Measurements from ENCODE around the gene CDC40.

CDC40 gene

GRCh38 chr6:110180228-110181008 lies at the start of gene CDC40:
CDC40 (plus strand) TSS chr6:110180427; CDS start chr6:110180445, 18 bp downstream.
- ATAC-seq, result peak; percentile 34
- TF ChIP-seq SNAI2 (CRISPR knock-in tag; IDR thresholded peaks at IDR 0.05) (no peak), CSRNP3 (CRISPR knock-in tag; IDR thresholded peaks at IDR 0.05) (no peak)

- ATAC-seq, result no peak
- TF ChIP-seq TSHZ2 (CRISPR knock-in tag; IDR thresholded peaks at IDR 0.05), result no peak
- TF ChIP-seq SNAI2 (CRISPR knock-in tag; IDR thresholded peaks at IDR 0.05), result no peak
- TF ChIP-seq ARNTL (CRISPR knock-in tag; IDR thresholded peaks at IDR 0.05; ENCODE audit: borderline replicate concordance, low read depth), result no peak
- TF ChIP-seq TCF4 (CRISPR knock-in tag; IDR thresholded peaks at IDR 0.05; ENCODE audit: borderline replicate concordance), result no peak
- TF ChIP-seq OSR1 (CRISPR knock-in tag; IDR thresholded peaks at IDR 0.05), result no peak
- no peak for TF ChIP-seq TOX (CRISPR knock-in tag; IDR thresholded peaks at IDR 0.05; ENCODE audit: borderline replicate concordance)
- TF ChIP-seq PPARA (CRISPR knock-in tag; IDR thresholded peaks at IDR 0.05; ENCODE audit: borderline replicate concordance), result no peak
- no peak for TF ChIP-seq RARB (CRISPR knock-in tag; IDR thresholded peaks at IDR 0.05)
These were observed 42.0 kb upstream of the CDC40 start for GRCh38 chr6:110137924-110138887.

- no peak for ATAC-seq
- TF ChIP-seq SNAI2 (CRISPR knock-in tag; IDR thresholded peaks at IDR 0.05) (no peak), ZNF565 (CRISPR knock-in tag; conservative IDR thresholded peaks at IDR 0.05; ENCODE audit: low read depth) (no peak), ZFP3 (CRISPR knock-in tag; IDR thresholded peaks at IDR 0.05) (no peak), CSRNP3 (CRISPR knock-in tag; IDR thresholded peaks at IDR 0.05) (no peak), CREB5 (CRISPR knock-in tag; IDR thresholded peaks at IDR 0.05; ENCODE audit: low read depth) (no peak), TOX (CRISPR knock-in tag; IDR thresholded peaks at IDR 0.05; ENCODE audit: borderline replicate concordance) (no peak), OSR1 (CRISPR knock-in tag; IDR thresholded peaks at IDR 0.05) (no peak), POU6F1 (CRISPR knock-in tag; IDR thresholded peaks at IDR 0.05; ENCODE audit: borderline replicate concordance, low read depth) (no peak), ISL1 (CRISPR knock-in tag; IDR thresholded peaks at IDR 0.05) (no peak), PATZ1 (CRISPR knock-in tag; IDR thresholded peaks at IDR 0.05; ENCODE audit: borderline replicate concordance) (no peak), ESRRG (CRISPR knock-in tag; IDR thresholded peaks at IDR 0.05) (no peak), TCF4 (CRISPR knock-in tag; IDR thresholded peaks at IDR 0.05; ENCODE audit: borderline replicate concordance) (no peak), GLIS3 (CRISPR knock-in tag; IDR thresholded peaks at IDR 0.05) (no peak), PPARA (CRISPR knock-in tag; IDR thresholded peaks at IDR 0.05; ENCODE audit: borderline replicate concordance) (no peak), RARB (CRISPR knock-in tag; IDR thresholded peaks at IDR 0.05) (no peak), TSHZ2 (CRISPR knock-in tag; IDR thresholded peaks at IDR 0.05) (no peak), ZFP30 (CRISPR knock-in tag; IDR thresholded peaks at IDR 0.05) (no peak), ZNF8 (CRISPR knock-in tag; IDR thresholded peaks at IDR 0.05) (no peak)
These were observed 41.2 kb upstream of the CDC40 start for GRCh38 chr6:110139052-110139451.

Data from SK-N-SH treated with all-trans-retinoic acid at 6 μM for 48 hours (cell line).